ENCODE measurements around the gene NDUFAB1.

NDUFAB1 gene

GRCh38 chr16:23539984-23540816 lies 55.9 kb downstream of the NDUFAB1 start:
- TF ChIP-seq POLR2A (IDR thresholded peaks at IDR 0.05; ENCODE audit: extremely low read depth, insufficient read length) (no peak), CTCF (IDR thresholded peaks at IDR 0.05; ENCODE audit: low read depth, low read length) (no peak), MYC (IDR thresholded peaks at IDR 0.05; ENCODE audit: low read depth, low read length) (no peak)
- TF ChIP-seq, protein P1, sequence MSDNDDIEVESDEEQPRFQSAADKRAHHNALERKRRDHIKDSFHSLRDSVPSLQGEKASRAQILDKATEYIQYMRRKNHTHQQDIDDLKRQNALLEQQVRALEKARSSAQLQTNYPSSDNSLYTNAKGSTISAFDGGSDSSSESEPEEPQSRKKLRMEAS (IDR thresholded peaks at IDR 0.05; ENCODE audit: low read depth, low read length), result no peak
- DNase-seq (ENCODE audit: low read depth), result no peak
- H3K4me3 ChIP-seq (ENCODE audit: low read depth, low read length), result no peak overlapping the region

DNA sequence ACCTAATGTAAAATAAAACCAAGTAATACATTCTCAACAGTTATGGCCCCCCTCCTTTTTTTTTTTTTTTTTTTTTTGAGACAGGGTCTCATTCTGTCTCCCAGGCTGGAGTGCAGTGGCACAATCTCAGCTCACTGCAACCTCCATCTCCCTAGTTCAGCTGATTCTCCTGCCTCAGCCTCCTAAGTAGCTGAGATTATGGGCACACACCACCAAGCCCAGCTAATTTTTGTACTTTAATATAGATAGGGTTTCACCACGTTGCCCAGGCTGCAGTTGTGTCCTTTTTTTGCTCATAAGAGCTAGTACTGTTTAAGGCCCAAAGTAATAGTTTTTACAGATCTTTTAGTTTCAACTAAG lies 57.2 kb downstream of the NDUFAB1 start:
- no peak for DNase-seq (ENCODE audit: low read depth)
- no peak for TF ChIP-seq CTCF (IDR thresholded peaks at IDR 0.05; ENCODE audit: low read depth, low read length)
- TF ChIP-seq POLR2A (IDR thresholded peaks at IDR 0.05; ENCODE audit: extremely low read depth, insufficient read length), result no peak
- no peak for TF ChIP-seq MYC (IDR thresholded peaks at IDR 0.05; ENCODE audit: low read depth, low read length)
- TF ChIP-seq, protein P1 (IDR thresholded peaks at IDR 0.05; ENCODE audit: low read depth, low read length), result no peak
- H3K4me3 ChIP-seq (ENCODE audit: low read depth, low read length), result no peak overlapping the region

GRCh38 chr16:23537390-23537789 lies 58.7 kb downstream of the NDUFAB1 start:
- TF ChIP-seq, protein P1 (IDR thresholded peaks at IDR 0.05; ENCODE audit: low read depth, low read length), result no peak
- TF ChIP-seq MYC (IDR thresholded peaks at IDR 0.05; ENCODE audit: low read depth, low read length) (no peak), CTCF (IDR thresholded peaks at IDR 0.05; ENCODE audit: low read depth, low read length) (no peak), POLR2A (IDR thresholded peaks at IDR 0.05; ENCODE audit: extremely low read depth, insufficient read length) (no peak)
- H3K4me3 ChIP-seq (ENCODE audit: low read depth, low read length), result no peak overlapping the region
- DNase-seq (ENCODE audit: low read depth), result no peak

DNA sequence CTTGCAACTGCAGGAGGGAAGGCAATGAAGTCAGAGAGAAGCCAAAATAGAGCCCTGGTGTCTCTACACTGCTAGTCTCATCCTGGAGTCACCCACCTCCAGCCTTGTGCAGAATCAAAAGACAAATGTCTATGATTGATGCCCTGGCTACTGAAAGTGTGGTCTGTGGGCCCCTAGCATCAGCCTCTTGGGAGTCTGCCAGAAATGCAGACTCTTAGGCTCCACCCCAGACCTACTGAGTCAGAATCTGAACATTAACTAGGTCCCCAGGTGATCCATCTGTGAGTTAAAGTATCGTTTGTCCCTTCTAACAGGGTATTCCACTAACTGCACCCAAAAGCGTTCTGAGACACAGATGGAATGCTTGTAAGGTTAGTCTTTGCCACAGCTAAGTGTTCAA lies 60.2 kb downstream of the NDUFAB1 start:
- H3K4me3 ChIP-seq (ENCODE audit: low read depth, low read length), result no peak overlapping the region
- TF ChIP-seq POLR2A (IDR thresholded peaks at IDR 0.05; ENCODE audit: extremely low read depth, insufficient read length), result no peak
- TF ChIP-seq CTCF (IDR thresholded peaks at IDR 0.05; ENCODE audit: low read depth, low read length), result no peak
- TF ChIP-seq, protein P1 (IDR thresholded peaks at IDR 0.05; ENCODE audit: low read depth, low read length), result no peak
- TF ChIP-seq MYC (IDR thresholded peaks at IDR 0.05; ENCODE audit: low read depth, low read length), result no peak
- no peak for DNase-seq (ENCODE audit: low read depth)

GRCh38 chr16:23534868-23535860 lies 61.0 kb downstream of the NDUFAB1 start:
- no peak for TF ChIP-seq CTCF (IDR thresholded peaks at IDR 0.05; ENCODE audit: low read depth, low read length)
- TF ChIP-seq, protein P1 (IDR thresholded peaks at IDR 0.05; ENCODE audit: low read depth, low read length), result no peak
- H3K4me3 ChIP-seq (ENCODE audit: low read depth, low read length), result no peak overlapping the region
- no peak for DNase-seq (ENCODE audit: low read depth)

Data from NB4 (cell line).